GM21390 (cell line): ENCODE data around the gene TTC34.
"Not testable (repeated sequence)": the region's sequence is repeated elsewhere in the genome, so short reads cannot be mapped to it uniquely, and the experiment has no call there.

ENCODE experiments used
- ATAC-seq: cut with Tn5 transposase; IDR thresholded peaks from one replicate; pipeline ENCODE4 v1.9.1; 2021; ENCODE audit not compliant: unreplicated experiment

The TTC34 gene

GRCh38 chr1:2778220-2778592, 23.3 kb downstream of the TTC34 start:
- no peak for ATAC-seq

- ATAC-seq, result no peak
Measured at GRCh38 chr1:2777424-2778219, 23.9 kb downstream of the TTC34 start.

- ATAC-seq, result not testable (repeated sequence)
Measured at GRCh38 chr1:2775333-2775732, 26.2 kb downstream of the TTC34 start.

GRCh38 chr1:2768052-2768451, 33.4 kb downstream of the TTC34 start:
- ATAC-seq, result not testable (repeated sequence)

- ATAC-seq, result not testable (repeated sequence)
Measured at GRCh38 chr1:2759433-2759832, 42.1 kb downstream of the TTC34 start.

GRCh38 chr1:2757519-2757918, 44.0 kb downstream of the TTC34 start:
- not testable (repeated sequence) for ATAC-seq

GRCh38 chr1:2755426-2755825, 46.1 kb downstream of the TTC34 start:
- ATAC-seq, result not testable (repeated sequence)

- not testable (repeated sequence) for ATAC-seq
Measured at GRCh38 chr1:2754597-2754996, 46.9 kb downstream of the TTC34 start.

- ATAC-seq, result not testable (repeated sequence)
Measured at GRCh38 chr1:2752503-2752902, 49.0 kb downstream of the TTC34 start.

GRCh38 chr1:2751866-2752265, 49.6 kb downstream of the TTC34 start:
- ATAC-seq, result not testable (repeated sequence)

- not testable (repeated sequence) for ATAC-seq
Measured at GRCh38 chr1:2750766-2751730, 50.4 kb downstream of the TTC34 start.

GRCh38 chr1:2750041-2750680, 51.3 kb downstream of the TTC34 start:
- ATAC-seq, result not testable (repeated sequence)

GRCh38 chr1:2748626-2749025, 52.9 kb downstream of the TTC34 start:
- ATAC-seq, result not testable (repeated sequence)

- not testable (repeated sequence) for ATAC-seq
Measured at GRCh38 chr1:2694796-2695195, 106.7 kb downstream of the TTC34 start.

- ATAC-seq, result not testable (repeated sequence)
Measured at GRCh38 chr1:2690180-2690579, 111.3 kb downstream of the TTC34 start.

- not testable (repeated sequence) for ATAC-seq
Measured at GRCh38 chr1:2688336-2688665, 113.2 kb downstream of the TTC34 start.

GRCh38 chr1:2687638-2688335, 113.7 kb downstream of the TTC34 start:
- ATAC-seq, result not testable (repeated sequence)

GRCh38 chr1:2687174-2687591, 114.3 kb downstream of the TTC34 start:
- not testable (repeated sequence) for ATAC-seq

- not testable (repeated sequence) for ATAC-seq
Measured at GRCh38 chr1:2686091-2686863, 115.2 kb downstream of the TTC34 start.

GRCh38 chr1:2685671-2686070, 115.8 kb downstream of the TTC34 start:
- ATAC-seq, result not testable (repeated sequence)
